Measurements from ENCODE around the gene PER1. TPM values are rescaled to one million over a fixed set of nuclear protein-coding genes. Genes with fewer than 3 reads are reported as not detected.

The PER1 gene
- total and polyA plus RNA-seq, 2 of the 4 experiments (the other 2 are of a cell fraction) = 3.4 to 10.5 TPM

GRCh38 chr17:8154608-8155155 lies 2.5 kb upstream of the PER1 start:
- DNase-seq = no peak
- Histone ChIP-seq H3K79me1 (ENCODE audit: low read depth in 1 of 2, low read length in 2 of 2) (peaks cover 3 to 46% of the 10 kb centered on the region in 2 experiments; a peak in 2 of 4 replicates), H3K14ac (replicated peaks; ENCODE audit: low read depth, low read length) (no peak overlapping the region), H2BK20ac (ENCODE audit: low read depth, low read length) (no peak overlapping the region), H3K27me3 (ENCODE audit: control insufficient read depth, insufficient read depth, low read length) (no peaks in the 10 kb centered on the region), H4K8ac (ENCODE audit: low read depth in 2 of 2, low read length in 2 of 2) (no peak overlapping the region; a peak in 1 of 4 replicates), H4K91ac (ENCODE audit: insufficient read depth, low read depth, low read length) (peak overlapping the region; percentile 19; the same call in 1 of the 2 replicates), H3K9me3 (ENCODE audit: control insufficient read depth, insufficient read depth, low read length) (no peaks in the 10 kb centered on the region), H3K4ac (ENCODE audit: low read depth, low read length) (no peak overlapping the region), H3K9ac (ENCODE audit: low read depth, low read length) (no peak overlapping the region), H3K23ac (ENCODE audit: low read depth, low read length) (0 out of 2 replicates have a peak overlapping the region, but pooled peaks have one; percentile 19), H2BK15ac (ENCODE audit: low read depth, low read length) (no peak overlapping the region), H4K5ac (ENCODE audit: low read depth, low read length) (no peak overlapping the region), H4K20me1 (ENCODE audit: insufficient read depth, low read length) (peaks cover 13% of the 10 kb centered on the region), H3K36me3 (ENCODE audit: control insufficient read depth, insufficient read depth, low read length) (peaks cover 10% of the 10 kb centered on the region), H3K56ac (ENCODE audit: extremely low read depth, insufficient read depth, low read length) (no peak overlapping the region), H3K4me3 (ENCODE audit: insufficient read depth, low read depth, low read length) (no peak overlapping the region), H2BK120ac (ENCODE audit: low read depth, low read length) (no peak overlapping the region), H2AFZ (replicated peaks; ENCODE audit: low read length, poor library complexity) (peak overlapping the region; percentile 73), H2BK5ac (ENCODE audit: low read depth, low read length, poor library complexity, severe bottlenecking) (no peak overlapping the region), H3K18ac (ENCODE audit: low read depth, low read length) (no peak overlapping the region), H3K4me1 (ENCODE audit: control insufficient read depth, insufficient read depth, low read length) (peaks cover 23% of the 10 kb centered on the region), H2AK5ac (ENCODE audit: low read depth, low read length) (peak overlapping the region; percentile 16; the same call in 1 of the 2 replicates), H3K9me1 (ENCODE audit: insufficient read depth, low read length) (peaks cover 22% of the 10 kb centered on the region), H2AK9ac (replicated peaks; ENCODE audit: low read depth, low read length, poor library complexity) (peak overlapping the region; percentile 30), H3K27ac (ENCODE audit: insufficient read depth, low read length) (peak overlapping the region; percentile 36), H3K4me2 (ENCODE audit: low read depth, low read length) (peak overlapping the region; percentile 9)
- dilution Hi-C loops (cut with HindIII; ENCODE audit: low sequenced_read_pairs, unreplicated experiment) = no loop called here
- TF ChIP-seq FOS (IDR thresholded peaks at IDR 0.05; ENCODE audit: low read depth, low read length) = no peak
- no peak for TF ChIP-seq USF2 (IDR thresholded peaks at IDR 0.05; ENCODE audit: low read depth, low read length)
- TF ChIP-seq SMC3 (IDR thresholded peaks at IDR 0.05; ENCODE audit: low read depth, low read length) = no peak
- TF ChIP-seq MAZ (IDR thresholded peaks at IDR 0.05; ENCODE audit: borderline replicate concordance, low read depth, low read length) = no peak; the same call in 1 of the 2 replicates
- no peak for TF ChIP-seq RCOR1 (IDR thresholded peaks at IDR 0.05; ENCODE audit: insufficient replicate concordance, low read length)
- TF ChIP-seq BHLHE40 (IDR thresholded peaks at IDR 0.05; ENCODE audit: low read depth, low read length) = no peak
- no peak for TF ChIP-seq RAD21 (IDR thresholded peaks at IDR 0.05; ENCODE audit: low read length)
- no peak; the same call in 1 of the 2 replicates for TF ChIP-seq CHD1 (IDR thresholded peaks at IDR 0.05; ENCODE audit: low read depth, low read length)
- no peak for TF ChIP-seq MXI1 (IDR thresholded peaks at IDR 0.05; ENCODE audit: borderline replicate concordance, low read depth, low read length)
- TF ChIP-seq NFE2L2 (IDR thresholded peaks at IDR 0.05; ENCODE audit: low read depth, low read length) = no peak
- TF ChIP-seq MAFK (IDR thresholded peaks at IDR 0.05; ENCODE audit: low read depth, low read length) = no peak
- no peak for TF ChIP-seq POLR2A (IDR thresholded peaks at IDR 0.05; ENCODE audit: low read depth, low read length)
- no peak for TF ChIP-seq CEBPB (IDR thresholded peaks at IDR 0.05; ENCODE audit: low read depth, low read length)
- TF ChIP-seq CTCF (conservative IDR thresholded peaks at IDR 0.05; ENCODE audit: low read depth, low read length) = no peak
- TF ChIP-seq, protein P1, sequence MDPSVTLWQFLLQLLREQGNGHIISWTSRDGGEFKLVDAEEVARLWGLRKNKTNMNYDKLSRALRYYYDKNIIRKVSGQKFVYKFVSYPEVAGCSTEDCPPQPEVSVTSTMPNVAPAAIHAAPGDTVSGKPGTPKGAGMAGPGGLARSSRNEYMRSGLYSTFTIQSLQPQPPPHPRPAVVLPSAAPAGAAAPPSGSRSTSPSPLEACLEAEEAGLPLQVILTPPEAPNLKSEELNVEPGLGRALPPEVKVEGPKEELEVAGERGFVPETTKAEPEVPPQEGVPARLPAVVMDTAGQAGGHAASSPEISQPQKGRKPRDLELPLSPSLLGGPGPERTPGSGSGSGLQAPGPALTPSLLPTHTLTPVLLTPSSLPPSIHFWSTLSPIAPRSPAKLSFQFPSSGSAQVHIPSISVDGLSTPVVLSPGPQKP (IDR thresholded peaks at IDR 0.05; ENCODE audit: borderline replicate concordance, low read depth, low read length) = no peak
- TF ChIP-seq RFX5 (IDR thresholded peaks at IDR 0.05; ENCODE audit: low read depth, low read length) = no peak
- ChIA-PET POLR2A (ENCODE audit: unreplicated experiment) (no interaction called here), CTCF (no interaction called here)
- intact Hi-C loops (cut with micrococcal nuclease) = loop anchor here (5.0 kb wide), 1 partner anchor 72 kb away; no protein-coding TSS in a partner anchor
- in situ Hi-C loops (cut with MboI; ENCODE audit: low sequenced_read_pairs) = loop anchor here (25.0 kb wide), 1 partner anchor 917 kb away; the partner anchor contains the start of genes DVL2, GABARAP and PHF23
- 86% methylated on average over 1 of the region's 11 CpGs; no CpG with 5 or more reads in 1 of the 2 experiments for WGBS, 2 experiments (ENCODE audit: extremely low coverage in 2 of 2, insufficient read length in 1 of 2)
- no TSS peak for BruUV-seq (replicated peaks)
- ATAC-seq (ENCODE audit: low read depth) = no peak

Measured in IMR-90 (cell line).